ENCODE data around the gene ALK.

ALK gene

DNA sequence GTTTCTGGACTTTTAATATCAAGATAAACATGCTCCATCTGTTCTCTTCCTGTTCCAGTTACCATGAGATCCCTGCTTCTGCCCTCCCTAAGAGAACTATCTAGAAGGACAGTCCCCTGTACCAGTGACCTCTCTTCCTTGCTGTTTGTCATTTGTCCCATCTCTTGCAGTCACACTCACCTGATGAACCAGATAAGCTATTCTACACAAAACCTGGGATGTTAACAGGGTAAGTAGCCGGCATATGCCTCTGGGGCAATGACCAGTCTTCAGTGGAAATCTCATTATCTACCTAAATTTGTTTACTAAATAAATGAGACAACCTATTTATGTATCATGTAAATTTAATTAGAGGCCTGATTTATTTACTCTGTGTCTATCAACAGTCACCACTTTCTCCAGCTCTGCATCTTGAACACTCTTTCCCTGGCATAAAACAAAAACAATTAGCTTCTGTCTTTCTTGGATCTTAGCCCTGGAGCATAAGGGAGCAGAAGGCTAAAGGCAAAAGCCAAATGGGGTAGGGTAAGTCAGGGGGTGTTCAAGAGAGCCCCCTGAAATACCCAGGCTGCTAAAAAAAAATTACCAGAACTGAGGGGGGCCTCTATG is 337.7 kb downstream of the ALK start:
- DNase-seq (ENCODE audit: low read depth) = peak; percentile 6
- H3K4me3 ChIP-seq (ENCODE audit: low read depth, low read length) = no peak overlapping the region
- TF ChIP-seq, protein P1, sequence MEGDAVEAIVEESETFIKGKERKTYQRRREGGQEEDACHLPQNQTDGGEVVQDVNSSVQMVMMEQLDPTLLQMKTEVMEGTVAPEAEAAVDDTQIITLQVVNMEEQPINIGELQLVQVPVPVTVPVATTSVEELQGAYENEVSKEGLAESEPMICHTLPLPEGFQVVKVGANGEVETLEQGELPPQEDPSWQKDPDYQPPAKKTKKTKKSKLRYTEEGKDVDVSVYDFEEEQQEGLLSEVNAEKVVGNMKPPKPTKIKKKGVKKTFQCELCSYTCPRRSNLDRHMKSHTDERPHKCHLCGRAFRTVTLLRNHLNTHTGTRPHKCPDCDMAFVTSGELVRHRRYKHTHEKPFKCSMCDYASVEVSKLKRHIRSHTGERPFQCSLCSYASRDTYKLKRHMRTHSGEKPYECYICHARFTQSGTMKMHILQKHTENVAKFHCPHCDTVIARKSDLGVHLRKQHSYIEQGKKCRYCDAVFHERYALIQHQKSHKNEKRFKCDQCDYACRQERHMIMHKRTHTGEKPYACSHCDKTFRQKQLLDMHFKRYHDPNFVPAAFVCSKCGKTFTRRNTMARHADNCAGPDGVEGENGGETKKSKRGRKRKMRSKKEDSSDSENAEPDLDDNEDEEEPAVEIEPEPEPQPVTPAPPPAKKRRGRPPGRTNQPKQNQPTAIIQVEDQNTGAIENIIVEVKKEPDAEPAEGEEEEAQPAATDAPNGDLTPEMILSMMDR (IDR thresholded peaks at IDR 0.05; ENCODE audit: control insufficient read depth, extremely low read depth, insufficient read depth) = no peak

DNA sequence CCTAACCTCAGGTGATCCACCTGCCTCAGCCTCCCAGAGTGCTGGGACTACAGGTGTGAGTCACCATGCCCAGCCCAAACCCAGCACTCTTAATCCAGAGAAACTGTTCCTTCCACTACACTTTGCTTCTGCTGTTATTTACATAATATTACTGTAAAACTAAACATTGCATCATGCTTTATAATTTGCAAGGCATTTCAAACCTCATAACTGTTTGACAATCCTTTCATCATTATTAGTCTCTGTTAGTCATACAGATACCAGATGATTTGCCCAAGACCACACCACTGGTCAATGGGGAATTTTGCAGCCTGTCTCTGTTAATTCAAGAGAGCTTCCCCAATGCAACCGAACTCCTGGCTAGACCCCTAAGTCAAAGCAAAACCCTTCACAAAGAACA is 338.3 kb downstream of the ALK start:
- no peak overlapping the region for H3K4me3 ChIP-seq (ENCODE audit: low read depth, low read length)
- DNase-seq (ENCODE audit: low read depth) = peak; percentile 22
- TF ChIP-seq, protein P1 (IDR thresholded peaks at IDR 0.05; ENCODE audit: control insufficient read depth, extremely low read depth, insufficient read depth) = no peak

DNA sequence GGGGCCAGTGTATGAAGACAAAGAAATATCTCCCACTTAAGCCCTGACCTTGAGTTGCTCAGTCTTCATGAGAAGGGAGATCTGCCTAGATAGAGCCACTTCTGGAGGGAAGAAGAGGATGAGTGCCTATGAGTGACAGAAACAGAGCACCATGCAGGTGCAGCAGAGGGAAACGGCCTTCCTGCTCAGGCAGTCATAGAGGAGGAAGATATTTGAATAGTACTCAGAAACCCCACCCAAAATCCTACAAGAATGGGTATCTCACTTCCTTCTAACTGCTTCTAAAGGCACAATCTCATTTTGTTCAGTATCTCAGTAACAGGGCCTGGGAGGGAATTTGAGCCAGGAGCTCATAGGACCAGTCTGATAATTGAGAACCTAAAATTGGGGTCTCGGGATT is 339.3 kb downstream of the ALK start:
- no peak overlapping the region for H3K4me3 ChIP-seq (ENCODE audit: low read depth, low read length)
- DNase-seq (ENCODE audit: low read depth) = no peak
- TF ChIP-seq, protein P1 (IDR thresholded peaks at IDR 0.05; ENCODE audit: control insufficient read depth, extremely low read depth, insufficient read depth) = no peak

DNA sequence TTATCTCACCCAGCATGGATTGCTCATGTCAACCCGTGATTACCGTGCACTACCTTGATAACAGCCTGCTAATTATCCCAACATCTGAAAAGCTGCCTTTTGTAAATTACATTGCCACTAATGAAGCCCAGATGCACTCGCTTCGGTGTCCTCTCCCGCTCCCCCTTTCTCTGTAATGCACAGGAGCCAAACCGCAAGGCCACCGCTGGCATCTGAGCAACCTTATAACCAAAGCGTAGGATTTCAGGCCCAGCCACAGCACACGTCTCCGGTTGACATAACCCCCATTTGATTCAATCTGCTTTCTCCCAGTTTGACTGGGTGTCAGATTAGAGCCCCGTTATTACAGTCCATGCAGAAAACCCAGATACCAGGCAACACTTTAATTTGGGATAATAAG is 341.2 kb downstream of the ALK start:
- TF ChIP-seq, protein P1 (IDR thresholded peaks at IDR 0.05; ENCODE audit: control insufficient read depth, extremely low read depth, insufficient read depth) = no peak
- H3K4me3 ChIP-seq (ENCODE audit: low read depth, low read length) = no peak overlapping the region
- DNase-seq (ENCODE audit: low read depth) = no peak

DNA sequence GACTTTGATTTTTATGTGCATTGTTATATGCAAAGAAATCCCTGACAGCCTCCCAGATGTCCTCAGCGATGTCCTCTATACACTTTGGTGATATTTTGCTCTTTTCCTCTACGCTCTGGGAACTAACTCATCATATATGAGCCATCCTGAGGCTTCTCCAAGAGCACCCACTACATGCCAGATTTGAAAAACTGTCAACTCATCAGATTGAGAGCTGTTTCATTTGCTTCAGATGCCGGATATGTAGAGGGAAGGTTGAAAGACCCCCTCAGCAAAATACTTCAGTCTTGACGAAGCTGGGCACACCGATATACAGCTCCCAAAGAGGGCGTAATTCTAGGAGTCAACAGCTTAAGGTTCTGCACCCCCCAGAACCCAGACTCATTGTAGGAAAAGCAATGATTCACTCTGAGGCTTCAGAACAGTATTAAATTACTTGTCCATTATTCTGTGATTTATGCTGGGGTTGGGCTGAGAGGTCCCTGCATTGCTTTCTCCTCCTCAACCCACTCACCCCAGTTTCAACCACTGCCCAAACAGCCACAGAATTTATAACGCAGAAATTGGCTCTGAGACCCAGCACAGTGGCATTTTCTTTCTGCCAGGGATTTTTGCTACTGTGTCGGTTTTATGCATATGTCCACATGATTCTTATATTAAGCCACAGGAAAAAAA is 341.8 kb downstream of the ALK start:
- no peak for DNase-seq (ENCODE audit: low read depth)
- H3K4me3 ChIP-seq (ENCODE audit: low read depth, low read length) = no peak overlapping the region
- TF ChIP-seq, protein P1 (IDR thresholded peaks at IDR 0.05; ENCODE audit: control insufficient read depth, extremely low read depth, insufficient read depth) = no peak

DNA sequence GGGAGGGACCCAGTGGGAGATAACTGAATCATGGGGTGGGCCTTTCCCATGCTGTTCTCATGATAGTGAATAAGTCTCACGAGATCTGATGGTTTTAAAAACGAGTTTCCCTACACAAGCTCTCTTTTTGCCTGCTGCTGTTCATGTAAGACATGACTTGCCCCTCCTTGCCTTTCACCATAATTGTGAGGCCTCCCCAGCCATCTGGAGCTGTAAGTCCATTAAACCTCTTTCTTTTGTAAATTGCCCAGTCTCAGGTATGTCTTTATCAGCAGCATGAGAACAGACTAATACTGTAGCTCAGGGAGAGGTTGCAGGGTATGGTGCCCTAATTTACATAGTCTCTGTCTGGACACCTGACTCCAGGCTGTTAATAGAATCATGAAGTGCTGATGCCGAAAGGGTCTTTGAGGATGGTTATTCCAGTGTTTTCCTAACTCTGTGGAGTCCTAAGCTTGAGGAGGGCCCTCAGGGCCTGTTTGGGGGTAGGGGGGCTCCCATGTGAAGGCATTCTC is 343.2 kb downstream of the ALK start:
- no peak for DNase-seq (ENCODE audit: low read depth)
- no peak overlapping the region for H3K4me3 ChIP-seq (ENCODE audit: low read depth, low read length)
- TF ChIP-seq, protein P1 (IDR thresholded peaks at IDR 0.05; ENCODE audit: control insufficient read depth, extremely low read depth, insufficient read depth) = no peak
